ENCODE measurements around the gene EYA2.

Gene EYA2

GRCh38 chr20:47059536-47059935, 164.9 kb downstream of the EYA2 start:
- DNase-seq (ENCODE audit: insufficient read length, low spot score) (no peak), FAIRE-seq (no peak)
- TF ChIP-seq CTCF (IDR thresholded peaks at IDR 0.05; ENCODE audit: insufficient read depth, missing control alignments) = no peak

- no peak for TF ChIP-seq CTCF (IDR thresholded peaks at IDR 0.05; ENCODE audit: insufficient read depth, missing control alignments)
- FAIRE-seq = no peak
- DNase-seq (ENCODE audit: insufficient read length, low spot score) = no peak
Measured at GRCh38 chr20:47061549-47061948, 166.9 kb downstream of the EYA2 start.

- FAIRE-seq = no peak
- DNase-seq (ENCODE audit: insufficient read length, low spot score) = no peak
- no peak for TF ChIP-seq CTCF (IDR thresholded peaks at IDR 0.05; ENCODE audit: insufficient read depth, missing control alignments)
Measured at GRCh38 chr20:47062226-47062890, 167.7 kb downstream of the EYA2 start.

- no peak for DNase-seq (ENCODE audit: insufficient read length, low spot score)
- FAIRE-seq = no peak
- no peak for TF ChIP-seq CTCF (IDR thresholded peaks at IDR 0.05; ENCODE audit: insufficient read depth, missing control alignments)
Measured at GRCh38 chr20:47063407-47063806, 168.8 kb downstream of the EYA2 start.

GRCh38 chr20:47063808-47064207, 169.2 kb downstream of the EYA2 start:
- DNase-seq (ENCODE audit: insufficient read length, low spot score) (no peak), FAIRE-seq (no peak)
- no peak for TF ChIP-seq CTCF (IDR thresholded peaks at IDR 0.05; ENCODE audit: insufficient read depth, missing control alignments)

GRCh38 chr20:47066484-47067270, 172.0 kb downstream of the EYA2 start:
- DNase-seq (ENCODE audit: insufficient read length, low spot score) = no peak
- FAIRE-seq = no peak
- no peak for TF ChIP-seq CTCF (IDR thresholded peaks at IDR 0.05; ENCODE audit: insufficient read depth, missing control alignments)

GRCh38 chr20:47067776-47068175, 173.1 kb downstream of the EYA2 start:
- FAIRE-seq (no peak), DNase-seq (ENCODE audit: insufficient read length, low spot score) (no peak)
- no peak for TF ChIP-seq CTCF (IDR thresholded peaks at IDR 0.05; ENCODE audit: insufficient read depth, missing control alignments)
